GM19452 (cell line): ENCODE results near the gene KRR1.
A peak's percentile ranks its signal among the peaks of the same experiment; 100 is the strongest.
"Not testable (repeated sequence)": the region's sequence is repeated elsewhere in the genome, so short reads cannot be mapped to it uniquely, and the experiment has no call there.

Experiments
- ATAC-seq: cut with Tn5 transposase; IDR thresholded peaks from one replicate; pipeline ENCODE4 v1.9.1; 2021; ENCODE audit not compliant: unreplicated experiment

The KRR1 gene

GRCh38 chr12:75479963-75480461 is 31.4 kb downstream of the KRR1 start:
- ATAC-seq, result peak; percentile 39

GRCh38 chr12:75478116-75478794 is 33.2 kb downstream of the KRR1 start:
- ATAC-seq, result peak; percentile 15

GRCh38 chr12:75477137-75477536 is 34.3 kb downstream of the KRR1 start:
- ATAC-seq, result no peak

- ATAC-seq, result no peak
Observed at GRCh38 chr12:75476071-75476470, 35.3 kb downstream of the KRR1 start.

GRCh38 chr12:75474116-75474515 is 37.3 kb downstream of the KRR1 start:
- no peak for ATAC-seq

GRCh38 chr12:75471902-75472890 is 39.2 kb downstream of the KRR1 start:
- no peak for ATAC-seq

GRCh38 chr12:75460204-75460603 is 51.2 kb downstream of the KRR1 start:
- ATAC-seq, result no peak

GRCh38 chr12:75459755-75460154 is 51.7 kb downstream of the KRR1 start:
- no peak for ATAC-seq

- ATAC-seq, result not testable (repeated sequence)
Observed at GRCh38 chr12:75457866-75458265, 53.5 kb downstream of the KRR1 start.

GRCh38 chr12:75457191-75457590 is 54.2 kb downstream of the KRR1 start:
- no peak for ATAC-seq

GRCh38 chr12:75455839-75456238 is 55.6 kb downstream of the KRR1 start:
- no peak for ATAC-seq

- ATAC-seq, result no peak
Observed at GRCh38 chr12:75452675-75453330, 58.6 kb downstream of the KRR1 start.

GRCh38 chr12:75447691-75448393 is 63.6 kb downstream of the KRR1 start:
- ATAC-seq, result no peak

GRCh38 chr12:75446857-75447256 is 64.6 kb downstream of the KRR1 start:
- no peak for ATAC-seq

GRCh38 chr12:75445137-75445507 is 66.3 kb downstream of the KRR1 start:
- not testable (repeated sequence) for ATAC-seq

GRCh38 chr12:75444429-75445136 is 66.8 kb downstream of the KRR1 start:
- ATAC-seq, result no peak

GRCh38 chr12:75443709-75444108 is 67.7 kb downstream of the KRR1 start:
- no peak for ATAC-seq

- ATAC-seq, result not testable (repeated sequence)
Observed at GRCh38 chr12:75442454-75442853, 69.0 kb downstream of the KRR1 start.

GRCh38 chr12:75441687-75442449 is 69.5 kb downstream of the KRR1 start:
- ATAC-seq, result not testable (repeated sequence)
